SK-N-MC (cell line): Measurements from ENCODE around the gene GINS2.

Experiments
- DNase-seq: peaks from one replicate; pipeline ENCODE4 v3.0.0-alpha.2; 2011; ENCODE audit warnings: low read depth, low spot score
- H3K27ac ChIP-seq: fragments of 200-600 bp; sonication (generic); 2 replicates; pipeline ENCODE4 v1.5.1; 2016; ENCODE audit warnings: mixed run types
- H3K36me3 ChIP-seq: fragments of 200-600 bp; sonication (generic); 2 replicates; pipeline ENCODE4 v1.6.1; 2017; ENCODE audit warnings: antibody characterized with exemption, low read length, mixed read lengths; ENCODE audit not compliant: insufficient read depth
- H3K4me3 ChIP-seq: fragments of 200-600 bp; sonication (generic); 2 replicates; pipeline ENCODE4 v1.5.1; 2016
- H3K9ac ChIP-seq: fragments of 200-600 bp; sonication (generic); 2 replicates; pipeline ENCODE4 v1.8.0; 2017; ENCODE audit warnings: mixed run types, mixed read lengths; ENCODE audit not compliant: insufficient read length
- H3K9me3 ChIP-seq: fragments of 200-600 bp; sonication (generic); 2 replicates; pipeline ENCODE4 v1.6.1; 2017; ENCODE audit warnings: low read depth, mild to moderate bottlenecking, antibody characterized with exemption, low read length, moderate library complexity, mixed read lengths
- EZH2 ChIP-seq: fragments of 200-600 bp; sonication (generic); IDR thresholded peaks from one replicate; pipeline ENCODE4 v1.6.1; 2017; ENCODE audit warnings: antibody characterized with exemption
- FOXP2 ChIP-seq: optimal IDR thresholded peaks from 2 replicates; pipeline ENCODE3; 2011; ENCODE audit warnings: mild to moderate bottlenecking, moderate library complexity; ENCODE audit not compliant: insufficient read depth; ENCODE audit errors: extremely low read length, control extremely low read depth
- POLR2AphosphoS5 ChIP-seq: IDR thresholded peaks from 2 replicates; pipeline ENCODE4 v1.6.1; 2012; ENCODE audit warnings: mild to moderate bottlenecking, low read depth, low read length, borderline replicate concordance

The GINS2 gene

GRCh38 chr16:85729452-85730185, 40.9 kb upstream of the GINS2 start:
- no peak overlapping the region for H3K27ac ChIP-seq
- no peaks in the 10 kb centered on the region for H3K36me3 ChIP-seq
- no peak overlapping the region for H3K4me3 ChIP-seq
- no peak overlapping the region for H3K9ac ChIP-seq
- no peak for DNase-seq
- H3K9me3 ChIP-seq = no peaks in the 10 kb centered on the region
- TF ChIP-seq EZH2 = no peak
- TF ChIP-seq POLR2AphosphoS5 = no peak
- no peak for TF ChIP-seq FOXP2

- TF ChIP-seq EZH2 (no peak), FOXP2 (no peak), POLR2AphosphoS5 (no peak)
- DNase-seq = no peak
- no peaks in the 10 kb centered on the region for H3K9me3 ChIP-seq
- H3K9ac ChIP-seq = no peak overlapping the region
- no peak overlapping the region for H3K27ac ChIP-seq
- no peak overlapping the region for H3K4me3 ChIP-seq
- no peaks in the 10 kb centered on the region for H3K36me3 ChIP-seq
These were observed 40.1 kb upstream of the GINS2 start for GRCh38 chr16:85728879-85729278.

GRCh38 chr16:85724936-85725335, 36.2 kb upstream of the GINS2 start:
- Histone ChIP-seq H3K9ac (no peak overlapping the region), H3K9me3 (no peaks in the 10 kb centered on the region), H3K4me3 (no peak overlapping the region), H3K36me3 (no peaks in the 10 kb centered on the region), H3K27ac (no peak overlapping the region)
- DNase-seq = no peak
- TF ChIP-seq EZH2 = no peak
- no peak for TF ChIP-seq POLR2AphosphoS5
- no peak for TF ChIP-seq FOXP2

- H3K4me3 ChIP-seq = no peak overlapping the region
These were observed 35.5 kb upstream of the GINS2 start for GRCh38 chr16:85724126-85724879.

GRCh38 chr16:85722128-85722893, 33.6 kb upstream of the GINS2 start:
- DNase-seq = no peak
- no peak overlapping the region for H3K9ac ChIP-seq
- no peak overlapping the region for H3K27ac ChIP-seq
- no peaks in the 10 kb centered on the region for H3K36me3 ChIP-seq
- H3K9me3 ChIP-seq = no peaks in the 10 kb centered on the region
- H3K4me3 ChIP-seq = no peak overlapping the region
- no peak for TF ChIP-seq POLR2AphosphoS5
- TF ChIP-seq FOXP2 = no peak
- no peak for TF ChIP-seq EZH2

More at GRCh38 chr16:85724126-85724879, 35.5 kb upstream of the GINS2 start:
- H3K9ac ChIP-seq = no peak overlapping the region
- DNase-seq = no peak
- TF ChIP-seq FOXP2 = no peak
- no peak for TF ChIP-seq POLR2AphosphoS5
- TF ChIP-seq EZH2 = no peak
- H3K27ac ChIP-seq = no peak overlapping the region
- H3K36me3 ChIP-seq = no peaks in the 10 kb centered on the region
- H3K9me3 ChIP-seq = no peaks in the 10 kb centered on the region

- Histone ChIP-seq H3K36me3 (no peaks in the 10 kb centered on the region), H3K9ac (no peak overlapping the region), H3K9me3 (no peaks in the 10 kb centered on the region), H3K4me3 (no peak overlapping the region), H3K27ac (no peak overlapping the region)
- TF ChIP-seq FOXP2 (no peak), EZH2 (no peak), POLR2AphosphoS5 (no peak)
- no peak for DNase-seq
These were observed 31.5 kb upstream of the GINS2 start for GRCh38 chr16:85720302-85720637.

- H3K9ac ChIP-seq = no peak overlapping the region
- no peak for TF ChIP-seq EZH2
- no peak for TF ChIP-seq POLR2AphosphoS5
- no peak for TF ChIP-seq FOXP2
- H3K27ac ChIP-seq = no peak overlapping the region
- H3K4me3 ChIP-seq = no peak overlapping the region
- no peaks in the 10 kb centered on the region for H3K36me3 ChIP-seq
- H3K9me3 ChIP-seq = no peaks in the 10 kb centered on the region
- no peak for DNase-seq
These were observed 31.0 kb upstream of the GINS2 start for GRCh38 chr16:85719605-85720301.
